Measurements from ENCODE around the gene MYL6.
"Not testable (repeated sequence)": the region's sequence is repeated elsewhere in the genome, so short reads cannot be mapped to it uniquely, and the experiment has no call there.

Gene MYL6

DNA sequence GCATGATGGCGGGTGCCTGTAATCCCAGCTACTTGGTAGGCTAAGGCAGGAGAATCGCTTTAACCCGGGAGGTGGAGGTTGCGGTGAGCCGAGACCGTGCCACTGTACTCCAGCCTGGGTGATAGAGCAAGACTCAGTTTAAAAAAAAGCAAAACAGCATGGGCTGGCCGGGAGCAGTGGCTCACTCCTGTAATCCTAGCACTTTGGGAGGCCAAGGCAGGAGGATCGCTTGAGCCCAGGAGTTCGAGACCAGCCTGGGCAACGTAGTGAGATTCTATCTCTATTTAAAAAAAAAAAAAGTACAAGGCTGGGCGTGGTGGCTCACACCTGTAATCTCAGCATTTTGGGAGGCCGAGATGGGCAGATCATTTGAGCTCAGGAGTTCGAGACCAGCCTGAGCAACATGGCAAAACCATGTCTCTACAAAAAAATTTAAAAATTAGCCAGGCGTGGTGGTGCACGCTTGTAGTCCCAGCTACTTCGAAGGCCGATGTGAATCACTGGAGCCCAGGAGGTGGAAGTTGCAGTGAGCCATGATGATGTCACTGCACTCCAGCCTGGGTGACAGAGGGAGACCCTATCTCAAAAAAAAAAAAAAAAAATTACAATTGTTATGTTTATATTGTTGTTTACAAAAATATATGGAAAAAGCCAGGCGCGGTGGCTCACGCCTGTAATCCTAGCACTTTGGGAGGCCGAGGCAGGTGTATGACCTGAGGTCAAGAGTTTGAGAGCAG is 1.5 kb upstream of the MYL6 start:
- not testable (repeated sequence) for H3K9me3 Mint-ChIP-seq, DNase-seq, H3K27me3 Mint-ChIP-seq
- Mint-ChIP-seq H3K36me3 (peaks cover 46% of the 10 kb centered on the region), H3K4me1 (peaks cover 60% of the 10 kb centered on the region), H3K4me3 (peak overlapping the region; percentile 95), H3K27ac (peak overlapping the region; percentile 94)
- CTCF ChIA-PET = interaction anchor here (0.6 kb wide), 1 partner anchor 190 kb away, joined by 4 read pairs; no protein-coding TSS in a partner anchor

DNA sequence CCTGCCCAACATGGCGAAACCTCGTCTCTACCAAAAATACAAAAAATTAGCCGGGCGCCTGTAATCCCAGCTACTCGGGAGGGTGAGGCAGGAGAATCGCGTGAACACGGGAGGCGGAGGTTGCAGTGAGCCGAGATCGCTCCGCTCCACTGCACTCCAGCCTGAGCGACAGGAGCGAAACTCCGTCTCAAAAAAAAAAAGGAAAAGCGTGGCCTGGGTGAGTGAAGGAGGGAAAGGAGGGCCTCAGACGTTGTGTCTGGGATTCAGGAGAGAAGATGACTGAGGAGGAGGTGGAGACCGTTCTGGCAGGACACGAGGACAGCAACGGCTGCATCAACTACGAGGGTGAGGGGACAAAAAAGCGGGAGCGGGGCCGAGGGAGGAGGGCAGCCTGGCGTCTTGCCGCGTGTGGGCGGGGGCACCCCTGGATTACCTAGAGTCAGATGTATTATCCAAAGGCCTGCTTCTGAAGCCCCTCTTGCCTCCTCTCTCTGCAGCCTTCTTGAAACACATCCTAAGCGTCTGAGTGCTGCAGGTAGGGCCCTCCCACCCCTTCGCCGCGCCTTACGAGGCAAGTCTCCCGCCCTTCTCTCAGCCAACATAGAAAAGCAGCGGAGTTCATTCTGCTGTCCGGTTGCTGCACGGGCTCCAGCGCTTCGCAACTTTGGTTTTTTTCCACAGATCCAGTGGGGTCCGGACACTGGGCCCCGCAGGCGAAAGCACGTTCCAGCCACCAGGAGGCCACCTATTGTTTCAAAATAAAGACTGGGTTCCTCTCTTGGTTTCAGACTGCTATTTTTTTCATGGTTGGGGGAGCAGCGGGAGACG is 744 bp upstream of the MYL6 start:
- Mint-ChIP-seq H3K27ac (peak overlapping the region; percentile 94), H3K4me1 (peaks cover 58% of the 10 kb centered on the region), H3K4me3 (peak overlapping the region; percentile 95), H3K9me3 (no peaks in the 10 kb centered on the region), H3K36me3 (peaks cover 52% of the 10 kb centered on the region), H3K27me3 (no peaks in the 10 kb centered on the region)
- CTCF ChIA-PET = interaction anchor here (3.5 kb wide), 1 partner anchor 31 kb away, joined by 14 read pairs; the partner anchor contains the start of gene SMARCC2
- DNase-seq = peak; percentile 76

- no peaks in the 10 kb centered on the region for H3K27me3 Mint-ChIP-seq
- H3K36me3 Mint-ChIP-seq = peaks cover 64% of the 10 kb centered on the region
- DNase-seq = peak; percentile 53
- peak overlapping the region; percentile 94 for H3K27ac Mint-ChIP-seq
- CTCF ChIA-PET = interaction anchor here (0.7 to 3.5 kb wide), 8 partner anchors 16 to 63 kb away, joined by 3 to 18 read pairs (median 6); partner anchors contain the start of genes ESYT1, RNF41, SMARCC2 and ZC3H10
- H3K4me3 Mint-ChIP-seq = peak overlapping the region; percentile 95
- H3K4me1 Mint-ChIP-seq = peaks cover 49% of the 10 kb centered on the region
- H3K9me3 Mint-ChIP-seq = no peaks in the 10 kb centered on the region
Observed at GRCh38 chr12:56158926-56159461, 835 bp downstream of the MYL6 start.

- Mint-ChIP-seq H3K9me3 (no peaks in the 10 kb centered on the region), H3K27ac (peak overlapping the region; percentile 94), H3K4me3 (peak overlapping the region; percentile 95), H3K4me1 (peaks cover 45% of the 10 kb centered on the region), H3K36me3 (peaks cover 71% of the 10 kb centered on the region), H3K27me3 (no peaks in the 10 kb centered on the region)
- no peak for DNase-seq
- CTCF ChIA-PET = interaction anchor here (0.7 to 3.5 kb wide), 9 partner anchors 17 to 62 kb away, joined by 3 to 21 read pairs (median 6); partner anchors contain the start of genes ESYT1, RNF41, SMARCC2 and ZC3H10
Observed at GRCh38 chr12:56159482-56160192, 1.5 kb downstream of the MYL6 start.

GRCh38 chr12:56160193-56160763 is 2.1 kb downstream of the MYL6 start:
- Mint-ChIP-seq H3K4me1 (peaks cover 39% of the 10 kb centered on the region), H3K4me3 (peak overlapping the region; percentile 95), H3K36me3 (peaks cover 72% of the 10 kb centered on the region), H3K9me3 (no peaks in the 10 kb centered on the region), H3K27ac (peak overlapping the region; percentile 94), H3K27me3 (no peaks in the 10 kb centered on the region)
- CTCF ChIA-PET = interaction anchor here (1.2 to 3.5 kb wide), 5 partner anchors 12 to 42 kb away, joined by 3 to 21 read pairs (median 6); partner anchors contain the start of genes ESYT1, SMARCC2 and ZC3H10
- DNase-seq = peak; percentile 81

DNA sequence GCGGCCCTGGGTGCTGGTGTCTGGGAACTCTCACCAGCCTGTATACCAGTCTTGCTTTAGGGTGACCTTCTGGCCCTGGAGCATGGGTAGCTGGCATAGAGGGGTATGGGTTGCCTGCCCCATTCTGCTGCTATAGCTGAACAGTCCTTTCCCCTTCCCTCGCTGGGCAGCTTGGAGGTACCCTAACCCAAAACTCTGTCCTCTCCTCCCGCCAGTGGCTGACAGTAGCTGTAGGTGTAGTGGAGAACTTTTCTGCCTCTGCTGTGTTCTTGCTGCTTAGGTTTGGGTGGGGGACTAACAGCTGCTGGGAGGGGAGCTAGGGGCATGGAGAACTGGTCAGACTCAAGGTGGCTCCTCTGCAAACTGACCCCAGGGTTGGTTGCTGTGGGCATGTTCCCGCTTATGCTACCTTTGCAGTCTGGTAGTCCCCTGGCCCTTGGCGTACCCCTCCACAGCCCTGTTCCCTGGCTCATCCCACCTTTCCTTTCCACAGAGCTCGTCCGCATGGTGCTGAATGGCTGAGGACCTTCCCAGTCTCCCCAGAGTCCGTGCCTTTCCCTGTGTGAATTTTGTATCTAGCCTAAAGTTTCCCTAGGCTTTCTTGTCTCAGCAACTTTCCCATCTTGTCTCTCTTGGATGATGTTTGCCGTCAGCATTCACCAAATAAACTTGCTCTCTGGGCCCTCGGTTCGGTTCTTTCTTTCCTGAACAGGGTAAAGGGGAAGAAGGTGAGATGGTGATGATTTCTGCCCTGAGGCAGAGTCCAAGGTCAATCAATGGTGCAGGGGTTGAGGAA is 2.9 kb downstream of the MYL6 start:
- no peaks in the 10 kb centered on the region for H3K27me3 Mint-ChIP-seq
- H3K27ac Mint-ChIP-seq = peak overlapping the region; percentile 94
- H3K9me3 Mint-ChIP-seq = no peaks in the 10 kb centered on the region
- peaks cover 32% of the 10 kb centered on the region for H3K4me1 Mint-ChIP-seq
- peaks cover 73% of the 10 kb centered on the region for H3K36me3 Mint-ChIP-seq
- CTCF ChIA-PET = interaction anchor here (0.5 to 3.5 kb wide), 7 partner anchors 12 to 114 kb away, joined by 3 to 21 read pairs (median 5); partner anchors contain the start of genes ESYT1, SMARCC2 and ZC3H10
- H3K4me3 Mint-ChIP-seq = peak overlapping the region; percentile 95
- DNase-seq = no peak

DNA sequence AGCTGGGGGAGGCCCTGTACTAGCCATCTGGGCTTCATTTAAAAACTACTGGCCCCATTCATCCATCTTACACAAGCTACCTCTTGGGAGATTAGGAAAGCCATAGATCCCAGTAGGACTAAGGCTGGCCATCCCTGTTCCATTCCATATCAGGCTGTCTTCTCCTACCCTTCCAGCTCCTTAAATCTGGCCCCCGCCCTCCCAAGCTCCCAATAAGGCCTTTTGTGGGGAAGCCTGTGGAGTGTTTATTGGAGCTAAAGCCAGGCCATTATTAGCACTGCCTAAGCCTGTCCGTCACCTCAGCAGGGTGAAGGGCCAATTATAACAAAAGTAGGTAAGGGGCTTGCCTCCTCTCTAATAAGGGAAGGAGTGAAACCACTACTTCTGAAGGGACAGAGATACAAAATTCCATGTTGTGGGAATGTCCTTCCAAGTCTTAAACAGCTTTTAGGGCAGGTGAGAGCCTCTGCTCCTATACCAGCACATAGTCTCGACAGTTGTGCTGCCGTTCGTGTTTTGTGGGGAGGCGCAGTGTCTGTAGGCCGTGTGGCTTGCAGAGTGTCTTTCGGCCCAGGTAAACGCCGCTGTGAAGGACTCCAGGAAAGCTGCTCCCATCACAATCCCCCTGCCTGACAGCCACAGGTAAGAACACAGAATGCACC is 3.7 kb downstream of the MYL6 start:
- Mint-ChIP-seq H3K27me3 (no peaks in the 10 kb centered on the region), H3K4me3 (peak overlapping the region; percentile 95), H3K4me1 (peaks cover 30% of the 10 kb centered on the region), H3K27ac (peak overlapping the region; percentile 94), H3K9me3 (no peaks in the 10 kb centered on the region), H3K36me3 (peaks cover 73% of the 10 kb centered on the region)
- no peak for DNase-seq
- CTCF ChIA-PET = interaction anchor here (0.9 to 3.5 kb wide), 7 partner anchors 11 to 115 kb away, joined by 3 to 21 read pairs (median 4); partner anchors contain the start of genes ESYT1 and ZC3H10

DNA sequence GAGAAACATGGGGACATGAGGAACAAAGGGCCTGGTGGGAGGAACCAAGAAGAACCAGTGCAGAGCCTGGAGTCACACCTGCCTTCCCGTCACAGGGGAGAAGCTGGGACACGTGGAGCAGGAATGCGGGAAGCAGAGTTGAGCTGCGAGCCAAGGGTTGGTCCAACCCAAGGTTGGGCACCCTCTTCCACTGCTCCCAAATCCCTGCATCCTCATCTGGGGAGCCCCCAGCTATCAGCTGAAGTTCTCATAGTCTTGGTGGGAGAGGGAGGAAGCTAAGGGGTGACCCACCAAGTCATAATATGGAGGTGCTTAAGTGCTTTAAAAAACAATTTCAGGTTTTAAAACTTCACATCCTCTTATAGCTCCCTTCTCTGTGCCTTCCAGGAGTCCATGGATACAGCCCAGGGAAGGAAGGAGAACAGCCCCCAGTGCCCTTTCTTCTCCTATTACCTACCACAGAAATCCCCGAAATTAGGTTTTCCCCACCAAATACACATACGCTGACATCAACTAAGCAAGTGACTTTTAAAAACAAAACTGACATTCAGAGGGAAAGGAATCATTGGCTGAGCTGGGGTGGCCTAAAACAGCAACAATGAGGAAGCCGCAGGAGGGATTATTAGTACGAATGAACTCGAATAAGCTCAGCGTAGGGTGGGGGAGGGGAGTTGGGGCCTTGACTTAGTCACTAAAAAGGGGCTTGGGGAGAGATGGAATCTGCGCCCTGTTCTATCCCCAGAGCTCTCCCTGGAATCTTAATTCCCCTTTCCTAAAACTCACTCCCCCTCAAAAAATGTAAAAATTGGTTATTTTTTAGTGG is 4.5 kb downstream of the MYL6 start:
- H3K27me3 Mint-ChIP-seq = no peaks in the 10 kb centered on the region
- H3K4me3 Mint-ChIP-seq = no peak overlapping the region
- DNase-seq = no peak
- H3K27ac Mint-ChIP-seq = peak overlapping the region; percentile 12
- H3K9me3 Mint-ChIP-seq = no peaks in the 10 kb centered on the region
- H3K36me3 Mint-ChIP-seq = peaks cover 74% of the 10 kb centered on the region
- H3K4me1 Mint-ChIP-seq = peaks cover 24% of the 10 kb centered on the region
- CTCF ChIA-PET = interaction anchor here (1.1 to 3.5 kb wide), 5 partner anchors 13 to 77 kb away, joined by 3 to 21 read pairs (median 4); partner anchors contain the start of genes ESYT1 and ZC3H10

DNA sequence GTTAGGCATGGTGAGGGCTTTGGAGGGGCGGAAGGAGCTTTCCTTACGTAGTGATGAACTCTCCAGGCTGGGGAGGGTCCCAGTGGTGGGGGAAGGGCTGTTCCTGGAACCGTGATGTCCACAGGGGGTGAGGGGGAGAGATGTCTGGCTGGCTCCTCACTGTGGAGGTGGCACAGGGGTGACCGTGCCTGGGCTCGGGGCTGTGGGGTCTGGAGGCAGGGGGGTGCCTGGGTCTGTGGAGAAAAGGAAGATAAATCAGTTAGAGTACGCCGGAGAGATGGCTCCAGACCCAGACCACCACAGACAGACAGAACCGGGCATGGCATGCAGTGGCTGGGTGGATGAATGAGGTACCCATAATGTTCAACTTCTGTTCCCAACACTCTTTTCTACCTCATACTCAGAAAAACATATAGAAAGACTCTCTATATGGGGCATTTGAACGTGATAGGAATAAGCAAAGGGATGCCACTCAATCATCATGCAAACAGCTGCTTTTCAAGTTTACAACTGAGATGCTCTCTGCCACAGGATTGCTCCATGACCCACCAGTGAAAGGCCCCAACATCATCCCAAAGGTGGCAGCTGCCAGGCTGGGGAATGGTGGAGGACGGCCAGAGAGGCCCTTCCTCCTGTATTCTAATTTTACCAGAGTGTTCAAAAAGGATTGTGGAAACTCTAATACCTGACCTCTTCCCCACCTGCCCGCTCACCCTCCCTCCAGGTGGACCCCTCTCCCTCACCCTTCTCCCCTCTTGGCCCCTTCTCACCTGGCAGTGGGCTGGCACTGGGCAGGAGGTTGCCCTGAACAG is 5.6 kb downstream of the MYL6 start:
- H3K27ac Mint-ChIP-seq = peak overlapping the region; percentile 70
- CTCF ChIA-PET = interaction anchor here (3.5 kb wide), 1 partner anchor 37 kb away, joined by 21 read pairs; the partner anchor contains the start of gene ESYT1
- peaks cover 74% of the 10 kb centered on the region for H3K36me3 Mint-ChIP-seq
- H3K9me3 Mint-ChIP-seq = no peaks in the 10 kb centered on the region
- H3K4me1 Mint-ChIP-seq = peaks cover 23% of the 10 kb centered on the region
- no peaks in the 10 kb centered on the region for H3K27me3 Mint-ChIP-seq
- no peak overlapping the region for H3K4me3 Mint-ChIP-seq
- no peak for DNase-seq

- Mint-ChIP-seq H3K27me3 (no peaks in the 10 kb centered on the region), H3K4me3 (no peak overlapping the region), H3K27ac (peak overlapping the region; percentile 70), H3K9me3 (no peaks in the 10 kb centered on the region), H3K36me3 (peaks cover 68% of the 10 kb centered on the region), H3K4me1 (peaks cover 23% of the 10 kb centered on the region)
- CTCF ChIA-PET = no interaction called here
- DNase-seq = no peak
Observed at GRCh38 chr12:56164345-56164729, 6.2 kb downstream of the MYL6 start.

DNA sequence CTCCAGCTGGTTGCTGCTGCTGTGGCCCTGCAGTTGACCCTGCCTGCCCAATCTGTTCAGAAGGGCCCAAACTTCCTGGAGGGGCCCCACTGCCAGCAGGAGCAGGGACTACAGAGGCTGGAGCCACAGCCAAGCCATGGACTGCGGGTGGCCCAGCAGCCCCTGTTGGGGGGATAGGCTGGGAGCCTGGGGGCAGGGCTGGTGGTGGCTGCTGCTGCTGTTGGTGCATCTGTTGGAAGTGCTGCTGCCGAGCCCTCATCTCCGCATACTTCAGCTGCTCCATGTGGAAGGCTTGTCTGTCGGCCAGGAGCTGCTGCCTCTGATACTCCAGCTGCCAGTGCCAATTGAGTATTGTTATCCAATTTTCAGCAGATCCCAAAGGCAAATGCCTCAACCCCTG is 7.2 kb downstream of the MYL6 start:
- H3K4me1 Mint-ChIP-seq = peaks cover 17% of the 10 kb centered on the region
- H3K36me3 Mint-ChIP-seq = peaks cover 67% of the 10 kb centered on the region
- CTCF ChIA-PET = no interaction called here
- no peak overlapping the region for H3K27ac Mint-ChIP-seq
- DNase-seq = no peak
- no peak overlapping the region for H3K4me3 Mint-ChIP-seq
- no peaks in the 10 kb centered on the region for H3K9me3 Mint-ChIP-seq
- H3K27me3 Mint-ChIP-seq = no peaks in the 10 kb centered on the region

Measured in activated naive CD4-positive, alpha-beta T cell treated with anti-CD3 and anti-CD28 coated beads, Interleukin-2, amount 10 ng/mL, durations not matched to agents 7 days and 5 days (primary cell).